ENCODE results near the gene ODAM.
"Not testable (repeated sequence)": the region's sequence is repeated elsewhere in the genome, so short reads cannot be mapped to it uniquely, and the experiment has no call there.

Gene ODAM

GRCh38 chr4:70196857-70197256, 1.3 kb downstream of the ODAM start:
- H3K36me3 ChIP-seq, result no peaks in the 10 kb centered on the region
- no peak overlapping the region for H3K4me3 ChIP-seq
- DNase-seq, result no peak
- TF ChIP-seq CTCF (IDR thresholded peaks at IDR 0.05), result no peak
- intact Hi-C loops (cut with DNase I; ENCODE audit: low total_unique reads), result no loop called here
- H3K27me3 ChIP-seq, result no peaks in the 10 kb centered on the region
- H3K4me1 ChIP-seq, result no peaks in the 10 kb centered on the region
- H3K9me3 ChIP-seq, result no peaks in the 10 kb centered on the region
- H3K27ac ChIP-seq, result no peak overlapping the region

GRCh38 chr4:70197842-70198241, 2.3 kb downstream of the ODAM start:
- Histone ChIP-seq H3K27me3 (no peaks in the 10 kb centered on the region), H3K4me1 (no peaks in the 10 kb centered on the region), H3K27ac (no peak overlapping the region), H3K36me3 (no peaks in the 10 kb centered on the region), H3K4me3 (no peak overlapping the region), H3K9me3 (no peaks in the 10 kb centered on the region)
- TF ChIP-seq CTCF (IDR thresholded peaks at IDR 0.05), result no peak
- DNase-seq, result no peak
- intact Hi-C loops (cut with DNase I; ENCODE audit: low total_unique reads), result no loop called here

GRCh38 chr4:70203601-70204000, 8.1 kb downstream of the ODAM start:
- H3K36me3 ChIP-seq, result no peaks in the 10 kb centered on the region
- H3K9me3 ChIP-seq, result no peaks in the 10 kb centered on the region
- H3K4me1 ChIP-seq, result no peaks in the 10 kb centered on the region
- intact Hi-C loops (cut with DNase I; ENCODE audit: low total_unique reads), result no loop called here
- no peak overlapping the region for H3K27ac ChIP-seq
- DNase-seq, result no peak
- no peaks in the 10 kb centered on the region for H3K27me3 ChIP-seq
- no peak for TF ChIP-seq CTCF (IDR thresholded peaks at IDR 0.05)
- no peak overlapping the region for H3K4me3 ChIP-seq

- H3K9me3 ChIP-seq; H3K27ac ChIP-seq; H3K27me3 ChIP-seq; H3K4me1 ChIP-seq; H3K36me3 ChIP-seq; DNase-seq; H3K4me3 ChIP-seq; intact Hi-C loops (cut with DNase I; ENCODE audit: low total_unique reads): not testable (repeated sequence)
Measured at GRCh38 chr4:70212752-70213151, 17.2 kb downstream of the ODAM start.

GRCh38 chr4:70216109-70216508, 20.6 kb downstream of the ODAM start:
- H3K36me3 ChIP-seq; DNase-seq; H3K9me3 ChIP-seq; H3K27me3 ChIP-seq; H3K27ac ChIP-seq; H3K4me3 ChIP-seq; intact Hi-C loops (cut with DNase I; ENCODE audit: low total_unique reads); H3K4me1 ChIP-seq: not testable (repeated sequence)

GRCh38 chr4:70216550-70216949, 21.0 kb downstream of the ODAM start:
- H3K36me3 ChIP-seq; H3K9me3 ChIP-seq; H3K27ac ChIP-seq; H3K4me3 ChIP-seq; H3K27me3 ChIP-seq; H3K4me1 ChIP-seq; intact Hi-C loops (cut with DNase I; ENCODE audit: low total_unique reads); DNase-seq: not testable (repeated sequence)

- H3K4me3 ChIP-seq; H3K27ac ChIP-seq; H3K4me1 ChIP-seq; DNase-seq; H3K9me3 ChIP-seq; H3K27me3 ChIP-seq; H3K36me3 ChIP-seq; intact Hi-C loops (cut with DNase I; ENCODE audit: low total_unique reads): not testable (repeated sequence)
Measured at GRCh38 chr4:70221389-70221788, 25.9 kb downstream of the ODAM start.

- H3K9me3 ChIP-seq; H3K36me3 ChIP-seq; DNase-seq; H3K27ac ChIP-seq; intact Hi-C loops (cut with DNase I; ENCODE audit: low total_unique reads); H3K4me3 ChIP-seq; H3K4me1 ChIP-seq; H3K27me3 ChIP-seq: not testable (repeated sequence)
Measured at GRCh38 chr4:70221818-70222217, 26.3 kb downstream of the ODAM start.
